HG02798 (cell line): ENCODE results near the gene IREB2.
"Not testable (repeated sequence)": the region's sequence is repeated elsewhere in the genome, so short reads cannot be mapped to it uniquely, and the experiment has no call there.

Experiments used
- ATAC-seq: cut with Tn5 transposase; IDR thresholded peaks from one replicate; pipeline ENCODE4 v1.9.1; 2021; ENCODE audit warnings: mild to moderate bottlenecking; ENCODE audit not compliant: unreplicated experiment, poor library complexity

The IREB2 gene

DNA sequence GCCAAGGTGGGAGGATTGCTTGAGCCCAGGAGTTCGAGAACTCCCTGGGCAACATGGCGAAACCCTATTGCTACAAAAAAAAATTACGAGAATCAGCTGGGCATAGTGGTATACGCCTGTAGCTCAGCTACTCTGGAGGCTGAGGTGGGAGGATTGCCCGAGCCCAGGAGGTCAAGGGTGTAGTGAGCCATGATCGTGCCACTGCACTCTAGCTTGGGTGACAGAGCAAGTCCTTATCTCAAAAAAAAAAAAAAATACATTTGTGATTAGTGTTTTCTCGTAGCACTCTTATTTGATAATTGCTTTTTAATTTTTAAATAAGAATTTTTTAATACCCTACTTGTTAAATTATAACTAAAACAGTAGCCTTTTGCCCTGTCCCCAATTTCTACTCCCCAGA lies 18.4 kb downstream of the IREB2 start:
- ATAC-seq, result no peak

DNA sequence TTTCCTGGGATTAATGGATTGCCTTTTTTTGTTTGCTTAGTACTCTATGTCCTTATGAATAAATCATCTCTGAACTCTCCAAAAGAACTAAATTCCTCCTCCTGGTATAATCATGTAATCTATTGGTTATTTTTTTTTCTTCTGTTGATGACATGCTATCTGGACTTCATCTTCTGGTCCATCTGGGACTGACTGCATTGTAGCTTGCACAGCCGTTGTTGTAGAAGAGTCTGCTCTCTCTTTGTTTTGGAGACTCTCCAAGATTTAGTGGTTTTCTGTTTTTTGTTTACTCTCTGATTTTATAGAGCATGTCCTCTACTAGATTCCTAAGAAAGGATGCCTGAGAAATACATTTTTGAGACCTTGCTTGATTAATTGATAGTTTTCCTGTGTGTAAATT lies 19.1 kb downstream of the IREB2 start:
- no peak for ATAC-seq

DNA sequence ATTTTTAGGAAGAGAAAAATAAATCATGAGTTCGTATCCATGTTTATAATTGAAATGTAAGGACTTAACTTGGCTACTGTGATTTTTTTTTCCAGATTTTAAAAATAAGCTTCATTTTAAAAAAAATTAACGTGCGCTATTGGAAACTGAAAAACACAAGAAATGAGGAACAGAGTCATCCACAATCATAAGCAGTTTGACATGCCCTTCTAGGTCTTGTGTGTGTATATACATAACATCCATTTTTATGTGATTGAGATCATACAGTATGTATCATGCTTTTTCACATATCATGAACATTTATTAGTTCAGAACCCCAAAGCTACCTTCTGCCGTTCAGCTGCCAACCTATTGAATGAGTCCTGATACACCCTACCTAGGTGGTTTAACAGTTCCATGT lies 22.7 kb downstream of the IREB2 start:
- ATAC-seq, result no peak

DNA sequence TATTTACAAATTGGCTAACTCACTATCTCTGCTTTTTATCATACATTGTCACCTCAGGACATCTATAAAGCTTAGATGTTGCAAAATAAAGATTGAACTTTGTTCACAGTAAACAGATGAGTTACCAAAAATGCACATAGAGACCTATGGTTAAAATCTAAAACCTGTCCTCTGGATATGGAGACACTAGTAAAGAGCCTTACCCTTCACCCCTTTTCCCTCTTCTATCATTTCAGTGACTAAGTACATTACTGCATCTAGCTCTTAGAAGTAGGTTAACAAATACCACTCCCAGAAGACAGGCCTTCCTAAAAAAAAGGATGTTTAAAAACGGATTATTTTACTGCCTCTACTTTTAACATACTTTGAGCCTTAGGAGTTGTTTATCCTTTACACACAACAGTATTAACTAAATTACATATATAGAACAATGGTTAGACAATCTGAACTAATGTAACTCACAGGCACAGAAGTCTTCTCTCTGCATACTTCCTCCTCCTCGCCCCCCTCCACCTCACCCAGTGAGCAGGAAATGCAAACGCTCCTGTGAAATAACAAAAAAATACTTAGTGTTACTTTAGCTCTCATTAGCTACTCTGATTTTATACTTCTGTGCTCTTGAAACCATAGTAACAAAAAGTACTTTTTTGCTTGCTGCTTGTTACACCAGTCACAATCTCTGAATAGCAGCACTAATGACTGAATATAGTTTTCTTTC lies 23.3 kb downstream of the IREB2 start:
- no peak for ATAC-seq

DNA sequence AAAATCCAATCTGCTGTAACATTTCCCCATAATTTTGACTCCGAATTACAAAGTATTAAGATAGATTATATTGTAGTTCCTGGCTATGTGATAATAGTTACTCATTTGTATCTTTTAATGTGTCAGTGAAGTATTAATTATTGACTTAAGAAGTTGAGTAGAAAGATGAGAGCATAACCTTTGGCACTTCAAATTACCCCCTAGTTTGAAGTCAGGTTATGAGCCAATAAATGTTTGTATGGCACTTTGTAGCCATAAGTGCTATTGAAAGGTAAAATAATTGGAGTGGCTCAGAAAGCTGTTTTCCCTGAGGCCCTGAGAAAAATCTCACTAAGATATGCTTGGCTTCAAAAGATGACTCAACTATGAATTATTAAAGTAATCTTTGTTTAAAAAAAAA lies 31.0 kb downstream of the IREB2 start:
- no peak for ATAC-seq

DNA sequence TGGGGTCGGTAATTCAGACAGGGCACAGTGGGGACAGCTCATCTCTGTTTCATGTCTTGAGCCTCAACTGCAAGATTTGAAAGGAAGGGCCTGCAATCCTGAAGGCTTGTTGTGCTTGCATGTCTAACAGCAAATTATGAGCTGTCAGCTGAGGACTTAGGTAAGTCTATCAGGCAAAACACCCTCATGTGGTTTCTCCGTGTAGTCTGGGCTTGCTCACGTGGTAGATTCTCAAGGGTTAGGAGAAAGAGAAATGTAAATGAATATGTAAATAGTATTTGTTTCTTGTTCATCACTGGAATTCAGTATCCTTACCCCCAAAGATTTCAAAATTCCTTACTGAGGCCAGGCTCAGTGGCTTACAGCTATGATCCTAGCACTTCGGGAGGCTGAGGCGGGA lies 39.3 kb downstream of the IREB2 start:
- no peak for ATAC-seq

DNA sequence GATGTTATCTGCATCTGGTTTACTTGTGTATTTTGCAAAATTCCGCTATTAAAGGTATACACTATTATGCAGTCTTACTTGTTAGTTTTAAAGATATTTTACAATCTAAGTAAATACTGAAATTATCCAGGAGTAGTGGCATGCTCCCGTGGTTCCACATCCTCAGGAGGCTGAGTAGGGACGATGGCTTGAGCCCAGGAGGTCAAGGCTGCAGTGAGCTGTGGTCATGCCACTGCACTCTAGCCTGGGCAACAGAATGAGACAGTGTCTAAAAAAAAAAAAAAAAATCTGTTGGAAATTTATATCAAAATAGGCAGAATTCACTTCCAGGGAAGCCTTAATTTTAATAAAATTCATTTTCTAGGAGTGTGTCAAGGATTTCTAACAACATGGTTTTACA lies 41.6 kb downstream of the IREB2 start:
- ATAC-seq, result no peak

DNA sequence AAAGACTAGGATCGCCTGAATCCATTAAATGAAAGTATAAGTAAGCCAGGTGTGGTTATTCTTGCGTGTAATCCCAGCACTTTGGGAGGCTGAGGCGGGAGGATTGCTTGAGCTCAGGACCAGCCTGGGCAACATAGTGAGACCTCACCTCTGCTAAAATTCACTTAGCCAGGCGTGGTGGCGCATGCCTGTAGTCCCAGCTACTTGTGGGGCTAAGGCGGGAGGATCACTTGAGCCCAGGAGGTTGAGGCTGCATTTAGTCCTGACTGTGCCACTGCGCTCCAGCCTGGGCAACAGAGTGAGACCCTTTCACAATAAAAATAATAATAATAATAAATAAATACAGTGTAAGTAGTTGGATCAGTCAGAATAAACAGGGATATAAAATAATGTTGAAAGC lies 43.9 kb downstream of the IREB2 start:
- ATAC-seq, result no peak

DNA sequence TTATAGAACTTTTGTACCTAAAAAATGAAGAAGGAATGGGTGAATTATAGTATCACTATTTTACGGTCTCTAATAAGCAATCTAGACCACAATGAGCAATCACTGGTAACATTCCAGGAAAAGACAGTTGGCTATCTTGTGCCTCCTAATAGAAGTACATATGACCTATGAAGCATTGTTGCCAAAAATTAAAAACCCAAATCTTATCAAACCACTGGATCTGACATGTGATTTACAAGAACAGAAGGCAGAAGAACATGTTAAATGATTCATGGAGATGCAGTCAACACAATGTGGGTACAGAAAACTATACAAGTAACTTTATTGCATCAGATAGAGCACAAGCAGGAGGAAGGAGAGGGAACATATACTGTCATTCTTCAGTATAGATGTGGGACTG lies 54.9 kb downstream of the IREB2 start:
- no peak for ATAC-seq

DNA sequence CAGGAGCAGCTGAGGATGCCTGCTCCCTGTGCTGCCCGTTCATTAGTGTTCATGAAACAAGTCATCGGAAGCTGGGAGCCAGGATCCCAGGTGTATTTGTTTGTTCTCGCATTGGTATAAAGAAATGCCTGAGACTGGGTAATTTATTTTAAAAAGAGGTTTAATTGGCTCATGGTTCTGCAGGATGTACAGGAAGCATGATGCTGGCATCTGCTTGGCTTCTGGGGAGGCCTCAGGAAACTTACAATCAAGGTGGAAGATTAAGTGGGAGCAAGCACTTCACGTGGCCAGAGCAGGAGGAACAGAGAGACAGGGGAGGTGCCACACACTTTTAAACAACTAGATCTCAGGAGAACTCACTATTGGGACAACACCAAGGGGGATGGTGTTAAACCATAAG lies 63.8 kb downstream of the IREB2 start:
- ATAC-seq, result no peak

DNA sequence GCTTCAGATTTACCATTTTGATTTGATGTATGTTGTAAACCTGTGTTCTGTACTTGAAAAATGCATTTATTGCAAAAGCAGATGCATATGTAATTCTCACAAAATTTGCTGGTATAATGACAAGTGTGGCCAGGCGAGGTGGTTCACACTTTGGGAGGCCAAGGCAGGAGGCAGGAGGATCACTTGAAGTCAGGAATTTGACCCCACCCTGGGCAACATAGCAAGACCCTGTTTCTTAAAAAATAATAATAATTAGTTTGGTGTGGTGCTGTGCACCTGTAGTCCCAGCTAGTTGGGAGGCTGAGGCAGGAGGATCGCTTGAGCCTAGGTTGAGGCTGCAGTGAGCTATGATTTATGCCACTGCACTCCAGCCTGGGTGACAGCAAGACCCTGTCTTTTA lies 64.6 kb downstream of the IREB2 start:
- ATAC-seq, result no peak

DNA sequence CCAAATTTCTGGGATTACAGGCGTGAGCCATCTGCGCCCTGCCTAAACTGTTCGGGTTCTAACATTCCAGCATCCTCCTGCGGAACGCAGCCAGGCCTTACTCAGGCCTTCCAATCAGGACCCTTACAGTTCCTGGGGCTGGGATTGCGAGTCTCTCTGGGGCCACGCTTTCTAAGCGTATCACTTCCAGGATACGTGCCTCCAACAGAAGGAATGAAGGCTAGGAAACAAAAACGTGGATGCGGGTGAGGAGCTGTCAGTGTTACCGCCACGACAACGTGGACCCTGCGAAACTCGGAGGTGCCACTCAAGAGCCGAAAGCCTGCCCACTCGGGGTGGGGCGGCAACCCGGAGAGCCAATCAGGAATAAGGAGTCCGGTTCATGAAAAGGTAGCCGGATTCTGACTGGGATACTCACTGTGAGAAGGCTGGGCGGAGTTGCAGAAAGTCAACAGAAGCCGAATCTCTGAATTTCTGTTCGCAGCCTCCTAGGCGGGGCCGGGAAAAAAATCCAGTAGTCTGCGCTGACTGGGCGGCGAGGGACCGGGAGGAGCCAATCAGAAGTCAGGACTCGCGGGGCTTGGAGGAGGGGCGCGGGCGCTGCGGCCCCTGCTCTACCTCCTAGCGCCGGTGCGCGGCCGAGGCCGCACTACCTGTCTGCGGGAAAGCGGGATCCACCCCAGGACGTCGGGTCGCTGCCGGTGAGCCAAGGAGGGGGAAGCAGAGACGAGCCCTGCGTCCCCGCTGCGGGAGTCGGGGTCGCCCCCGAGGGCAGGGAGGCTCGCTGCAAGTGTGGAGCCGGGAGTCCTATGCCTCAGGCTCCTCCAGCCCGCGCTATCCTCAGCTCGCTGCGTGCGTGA lies 69.2 kb downstream of the IREB2 start, which contains the start of gene HYKK:
Gene HYKK, plus strand, starts transcription at position 607 of the 860 bp plus-strand sequence. CDS start 5,512 bp downstream, outside the sequence.
- peak; percentile 86 for ATAC-seq

DNA sequence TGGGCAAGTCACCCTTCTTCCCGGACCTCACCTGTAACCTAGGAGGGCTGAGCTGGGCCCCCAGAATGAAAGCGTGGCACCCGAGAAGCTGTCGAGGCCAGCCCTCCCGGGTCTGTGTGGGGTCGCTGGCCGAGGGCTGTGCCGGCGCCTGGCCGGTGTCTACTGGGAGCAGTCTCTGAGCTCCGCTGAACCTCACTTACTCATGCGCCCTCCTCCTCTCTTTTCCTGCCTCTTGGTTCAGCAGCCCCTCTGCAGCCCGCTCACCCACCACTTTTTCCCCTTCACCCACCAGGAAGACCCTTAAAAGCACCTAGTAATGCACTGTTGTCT lies 69.8 kb downstream of the IREB2 start:
- peak; percentile 24 for ATAC-seq

DNA sequence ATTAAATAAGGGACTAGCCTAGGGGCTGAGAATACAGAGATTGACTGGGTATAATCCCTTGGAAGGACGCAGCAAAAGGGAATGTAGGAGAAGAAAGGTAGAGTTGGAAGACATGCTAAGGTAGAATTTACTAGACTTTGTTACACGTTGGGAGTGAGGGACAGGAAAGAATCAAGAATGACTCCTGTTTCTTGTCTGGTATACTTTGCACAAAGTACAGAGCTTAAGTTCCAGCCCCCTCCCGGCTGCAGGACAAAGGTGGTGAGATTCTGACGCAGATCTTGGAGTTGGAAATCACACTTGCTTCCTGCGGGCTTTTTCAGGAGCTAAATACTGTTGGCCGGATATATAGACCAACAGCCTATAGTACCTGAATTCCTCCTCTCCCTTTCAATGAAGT lies 70.3 kb downstream of the IREB2 start:
- no peak for ATAC-seq

DNA sequence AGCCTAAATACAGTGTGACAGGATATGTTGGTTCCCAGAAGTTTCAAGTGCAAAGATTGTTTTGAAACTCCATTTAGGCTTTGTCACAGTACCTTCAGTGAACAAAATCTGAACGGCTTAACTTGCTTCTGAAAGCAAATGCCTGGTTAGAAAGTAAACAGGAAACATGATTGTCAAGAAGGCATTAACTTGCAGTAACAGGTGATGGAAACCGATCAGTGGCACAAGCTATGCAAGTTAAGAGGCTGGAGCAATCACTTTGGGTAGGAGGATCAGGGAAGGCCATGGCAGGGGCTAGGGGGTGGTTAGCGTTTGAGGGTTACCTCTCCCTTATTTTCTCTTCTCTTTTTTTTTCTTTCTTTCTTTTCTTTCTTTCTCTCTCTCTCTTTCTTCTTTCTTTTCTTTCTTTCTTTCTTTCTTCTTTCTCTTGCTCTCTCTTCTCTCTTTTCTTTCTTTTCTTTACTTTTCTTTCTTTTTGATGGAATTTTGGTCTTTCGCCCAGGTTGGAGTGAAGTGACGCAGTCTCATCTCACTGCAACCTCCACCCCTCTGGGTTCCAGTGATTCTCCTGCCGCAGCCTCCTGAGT lies 71.8 kb downstream of the IREB2 start:
- ATAC-seq, result no peak

DNA sequence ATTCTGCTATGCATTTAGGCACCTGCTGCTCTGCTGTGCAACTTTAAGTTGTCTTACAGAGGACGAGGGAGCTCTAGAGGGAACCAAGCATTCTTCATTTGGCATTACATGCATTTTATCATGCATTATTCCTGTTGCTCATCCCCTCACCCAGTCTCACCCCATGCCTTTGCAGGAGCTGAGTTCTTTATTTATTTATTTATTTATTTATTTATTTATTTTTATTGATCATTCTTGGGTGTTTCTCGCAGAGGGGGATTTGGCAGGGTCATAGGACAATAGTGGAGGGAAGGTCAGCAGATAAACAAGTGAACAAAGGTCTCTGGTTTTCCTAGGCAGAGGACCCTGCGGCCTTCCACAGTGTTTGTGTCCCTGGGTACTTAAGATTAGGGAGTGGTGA lies 82.0 kb downstream of the IREB2 start:
- ATAC-seq, result not testable (repeated sequence)

DNA sequence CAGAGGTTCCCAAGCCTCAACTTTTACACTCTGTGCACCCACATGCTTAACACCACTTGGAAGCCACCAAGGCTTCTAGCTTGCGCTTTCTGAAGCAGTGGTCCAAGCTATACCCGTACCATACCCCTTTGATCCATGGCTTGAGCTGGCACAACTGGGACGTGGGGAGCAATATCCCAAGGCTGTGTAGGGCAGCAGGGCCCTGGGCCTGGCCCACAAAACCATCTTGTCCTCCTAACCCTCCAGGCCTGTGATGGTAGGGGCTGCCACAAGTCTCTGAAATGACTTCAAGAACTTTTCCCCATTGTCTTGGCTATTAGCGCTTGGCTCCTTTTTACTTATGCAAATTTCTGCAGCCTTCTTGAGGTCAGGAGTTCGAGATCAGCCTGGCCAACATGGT lies 86.2 kb downstream of the IREB2 start:
- ATAC-seq, result no peak

DNA sequence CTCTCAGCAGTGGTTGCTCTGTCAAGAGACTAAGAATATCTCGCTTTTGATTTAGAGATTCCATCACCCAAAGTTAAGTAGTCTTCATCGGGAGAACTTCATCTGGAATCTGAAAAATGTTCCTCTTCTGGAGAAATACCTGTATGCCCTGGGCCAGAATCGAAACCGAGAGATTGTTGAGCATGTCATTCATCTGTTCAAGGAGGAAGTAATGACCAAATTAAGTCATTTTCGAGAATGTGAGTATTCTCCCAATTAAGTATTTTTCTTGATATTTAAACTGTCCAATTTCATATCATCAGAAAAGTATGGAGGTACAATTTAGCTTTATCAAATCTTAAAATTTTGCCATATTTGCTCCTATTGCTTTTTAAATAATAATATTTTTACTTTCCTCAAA lies 89.3 kb downstream of the IREB2 start:
- no peak for ATAC-seq

DNA sequence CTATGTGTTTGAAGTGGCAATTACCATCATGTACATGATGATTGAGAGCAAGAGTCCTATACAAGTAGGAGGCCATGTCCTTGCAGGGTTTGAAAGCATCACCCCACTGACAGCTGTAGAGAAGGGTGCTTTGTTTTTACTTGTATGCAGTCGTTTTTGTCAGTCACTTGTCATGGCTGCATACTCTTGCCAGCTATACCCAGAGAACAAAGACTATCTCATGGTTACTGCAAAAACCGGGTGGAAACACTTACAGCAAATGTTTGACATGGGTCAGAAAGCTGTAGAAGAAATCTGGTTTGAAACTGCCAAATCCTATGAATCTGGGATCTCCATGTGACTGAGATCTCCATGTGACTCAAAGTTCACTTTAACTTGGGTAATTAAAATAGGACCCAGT lies 95.3 kb downstream of the IREB2 start:
- ATAC-seq, result no peak

DNA sequence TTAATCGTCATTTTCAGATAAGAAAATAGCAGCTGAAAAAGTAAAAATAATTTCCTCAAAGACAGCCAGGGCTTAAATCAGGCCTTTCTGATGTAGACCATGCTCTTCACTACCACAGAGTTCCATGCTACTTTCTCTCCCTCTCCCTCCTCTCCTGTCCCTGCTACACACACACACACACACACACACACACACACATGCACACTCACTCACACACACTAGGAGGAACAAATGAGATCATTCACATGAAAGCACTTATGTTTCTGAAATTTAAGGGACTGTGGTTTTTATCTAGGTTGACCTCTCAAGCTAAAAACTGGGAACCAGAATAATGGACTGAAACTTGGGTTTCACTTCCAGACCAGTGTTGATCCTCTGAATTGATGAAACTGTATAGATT lies 98.1 kb downstream of the IREB2 start:
- no peak for ATAC-seq

DNA sequence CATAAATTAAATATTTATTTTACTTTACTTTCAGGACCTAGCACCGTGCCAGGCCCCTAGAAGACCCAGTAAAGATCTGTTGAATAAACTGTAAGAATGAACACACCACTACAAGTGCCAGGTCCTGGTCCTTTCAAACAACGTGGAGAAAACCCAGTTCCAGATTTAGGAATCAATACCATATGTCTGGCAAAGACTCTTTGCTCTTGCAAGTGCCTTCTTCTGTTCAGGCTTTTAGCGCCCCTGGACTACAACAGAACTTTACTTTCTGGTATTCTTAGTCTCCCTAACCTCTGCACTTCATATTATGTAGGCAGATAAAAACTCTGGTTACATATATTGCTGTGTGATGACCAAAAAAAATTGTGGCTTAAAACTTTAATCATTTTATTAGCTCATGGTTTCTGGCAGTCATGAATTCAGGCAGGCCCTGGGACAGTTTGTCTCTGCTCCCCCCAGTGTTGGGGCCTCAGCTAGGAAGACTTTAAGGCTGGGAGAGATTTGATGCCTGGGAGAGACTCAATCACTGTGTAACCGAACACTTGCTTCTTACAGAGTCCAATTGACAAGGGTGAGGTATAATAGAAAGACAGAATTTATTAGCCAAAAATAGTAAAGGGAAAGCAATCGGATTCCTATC lies 99.4 kb downstream of the IREB2 start:
- ATAC-seq, result no peak
